ENCODE measurements around the gene BABAM2. TPM values are rescaled to one million over a fixed set of nuclear protein-coding genes. Genes with fewer than 3 reads are reported as not detected.

BABAM2 gene
- total and polyA plus RNA-seq, 9 of the 15 experiments (the other 6 are each of a cell fraction or from before 2014, with no cell fraction given), result 10.9 to 37.4 (median 25.6) TPM

GRCh38 chr2:27952070-27952469, 61.5 kb downstream of the BABAM2 start:
- no peaks in the 10 kb centered on the region; a peak in 1 of 5 replicates for H3K4me1 ChIP-seq (replicated peaks in 1 of 2; ENCODE audit: control insufficient read depth in 2 of 2, insufficient read depth in 2 of 2, low read length in 2 of 2)
- H3K4me2 ChIP-seq (ENCODE audit: insufficient read depth, low read length), result no peak overlapping the region
- 28% methylated on average over 1 of the region's 1 CpG for WGBS (ENCODE audit: insufficient coverage, low coverage, missing lambda C conversion rate)
- DNase-seq (ENCODE audit: extremely low read depth in 1 of 4, low spot score in 3 of 4) (no peak), ATAC-seq (no peak), FAIRE-seq (no peak)
- no peaks in the 10 kb centered on the region for H3K27me3 ChIP-seq (ENCODE audit: control insufficient read depth in 2 of 2, insufficient read depth in 2 of 2, low read length in 2 of 2)
- no peak overlapping the region for H3K9ac ChIP-seq (ENCODE audit: insufficient read depth in 1 of 2, low read depth in 2 of 2, low read length in 2 of 2)
- no peak overlapping the region for H3K27ac ChIP-seq (ENCODE audit: extremely low read depth, low read depth, low read length)
- H3K4me3 ChIP-seq, result no peak overlapping the region
- H3K36me3 ChIP-seq (ENCODE audit: control insufficient read depth, insufficient read depth, low read length), result no peaks in the 10 kb centered on the region
- no peak overlapping the region for H2AFZ ChIP-seq (ENCODE audit: low read depth, low read length)
- H3K79me2 ChIP-seq (ENCODE audit: control insufficient read depth, insufficient read depth, low read length), result no peaks in the 10 kb centered on the region
- peak; percentile 96 for TF ChIP-seq ZNF507 (tag; conservative IDR thresholded peaks at IDR 0.05)
- no peak for TF ChIP-seq GABPB1 (CRISPR knock-in tag; IDR thresholded peaks at IDR 0.05)
- ChIA-PET POLR2A (no interaction called here), CTCF (ENCODE audit: low intra/inter-chr PET ratio) (no interaction called here)
- in situ Hi-C loops (cut with MboI), result no loop called here
- no peaks in the 10 kb centered on the region for H3K9me3 ChIP-seq (replicated peaks; ENCODE audit: control insufficient read depth, insufficient read depth, low read depth, low read length)
- no TSS peak for BruUV-seq (replicated peaks)
- intact Hi-C loops (cut with micrococcal nuclease), result no loop called here
- no peaks in the 10 kb centered on the region for H4K20me1 ChIP-seq (replicated peaks; ENCODE audit: control insufficient read depth, insufficient read depth, low read length)
- H3K9me1 ChIP-seq (ENCODE audit: control insufficient read depth, insufficient read depth, low read length), result no peaks in the 10 kb centered on the region

DNA sequence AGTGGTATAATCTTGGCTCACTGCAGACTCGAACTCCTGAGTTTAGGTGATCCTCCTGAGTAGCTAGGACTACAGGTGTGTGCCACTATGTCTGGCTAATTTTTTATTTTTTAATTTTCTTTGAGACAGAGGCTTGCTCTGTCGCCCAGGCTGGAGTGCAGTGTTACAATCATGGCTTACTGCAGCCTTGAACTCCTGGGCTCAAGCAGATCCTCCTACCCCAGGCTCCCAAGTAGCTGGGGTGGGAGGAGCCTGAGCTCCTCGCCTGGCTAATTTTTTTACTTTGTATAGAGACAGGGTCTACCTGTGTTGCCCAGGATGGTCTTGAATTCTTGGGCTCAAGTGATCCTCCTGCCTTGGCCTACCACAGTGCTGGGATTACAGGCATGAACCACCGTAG, 62.5 kb downstream of the BABAM2 start:
- BruUV-seq (replicated peaks), result no TSS peak
- no peak overlapping the region for H3K27ac ChIP-seq (ENCODE audit: extremely low read depth, low read depth, low read length)
- CTCF ChIA-PET (ENCODE audit: low intra/inter-chr PET ratio), result no interaction called here
- TF ChIP-seq HCFC1 (IDR thresholded peaks at IDR 0.05; ENCODE audit: low read depth, low read length) (no peak), NONO (IDR thresholded peaks at IDR 0.05; ENCODE audit: low read depth in 2 of 2, low read length in 1 of 2) (no peak), GATA2 (CRISPR knock-in tag; IDR thresholded peaks at IDR 0.05) (no peak), ZZZ3 (IDR thresholded peaks at IDR 0.05) (no peak), CBFA2T3 (IDR thresholded peaks at IDR 0.05) (no peak), SLC30A9 (CRISPR knock-in tag; IDR thresholded peaks at IDR 0.05) (no peak), THRB (CRISPR knock-in tag; conservative IDR thresholded peaks at IDR 0.05) (no peak), SETDB1 (IDR thresholded peaks at IDR 0.05; ENCODE audit: low read length) (no peak), XRCC4 (IDR thresholded peaks at IDR 0.05; ENCODE audit: extremely low read depth, insufficient read depth, insufficient read length) (no peak)
- TF ChIP-seq, protein P1, sequence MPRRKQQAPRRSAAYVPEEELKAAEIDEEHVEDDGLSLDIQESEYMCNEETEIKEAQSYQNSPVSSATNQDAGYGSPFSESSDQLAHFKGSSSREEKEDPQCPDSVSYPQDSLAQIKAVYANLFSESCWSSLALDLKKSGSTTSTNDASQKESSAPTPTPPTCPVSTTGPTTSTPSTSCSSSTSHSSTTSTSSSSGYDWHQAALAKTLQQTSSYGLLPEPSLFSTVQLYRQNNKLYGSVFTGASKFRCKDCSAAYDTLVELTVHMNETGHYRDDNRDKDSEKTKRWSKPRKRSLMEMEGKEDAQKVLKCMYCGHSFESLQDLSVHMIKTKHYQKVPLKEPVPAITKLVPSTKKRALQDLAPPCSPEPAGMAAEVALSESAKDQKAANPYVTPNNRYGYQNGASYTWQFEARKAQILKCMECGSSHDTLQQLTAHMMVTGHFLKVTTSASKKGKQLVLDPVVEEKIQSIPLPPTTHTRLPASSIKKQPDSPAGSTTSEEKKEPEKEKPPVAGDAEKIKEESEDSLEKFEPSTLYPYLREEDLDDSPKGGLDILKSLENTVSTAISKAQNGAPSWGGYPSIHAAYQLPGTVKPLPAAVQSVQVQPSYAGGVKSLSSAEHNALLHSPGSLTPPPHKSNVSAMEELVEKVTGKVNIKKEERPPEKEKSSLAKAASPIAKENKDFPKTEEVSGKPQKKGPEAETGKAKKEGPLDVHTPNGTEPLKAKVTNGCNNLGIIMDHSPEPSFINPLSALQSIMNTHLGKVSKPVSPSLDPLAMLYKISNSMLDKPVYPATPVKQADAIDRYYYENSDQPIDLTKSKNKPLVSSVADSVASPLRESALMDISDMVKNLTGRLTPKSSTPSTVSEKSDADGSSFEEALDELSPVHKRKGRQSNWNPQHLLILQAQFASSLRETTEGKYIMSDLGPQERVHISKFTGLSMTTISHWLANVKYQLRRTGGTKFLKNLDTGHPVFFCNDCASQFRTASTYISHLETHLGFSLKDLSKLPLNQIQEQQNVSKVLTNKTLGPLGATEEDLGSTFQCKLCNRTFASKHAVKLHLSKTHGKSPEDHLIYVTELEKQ (CRISPR knock-in tag; IDR thresholded peaks at IDR 0.05), result no peak

More for the DNA sequence above, 62.5 kb downstream of the BABAM2 start:
- in situ Hi-C loops (cut with MboI), result no loop called here
- no peaks in the 10 kb centered on the region for H3K79me2 ChIP-seq (ENCODE audit: control insufficient read depth, insufficient read depth, low read length)
- no peaks in the 10 kb centered on the region for H3K9me1 ChIP-seq (ENCODE audit: control insufficient read depth, insufficient read depth, low read length)
- no peak overlapping the region for H3K9ac ChIP-seq (ENCODE audit: insufficient read depth in 1 of 2, low read depth in 2 of 2, low read length in 2 of 2)
- H3K36me3 ChIP-seq (ENCODE audit: control insufficient read depth, insufficient read depth, low read length), result no peaks in the 10 kb centered on the region
- H2AFZ ChIP-seq (ENCODE audit: low read depth, low read length), result no peak overlapping the region
- no peaks in the 10 kb centered on the region for H3K9me3 ChIP-seq (replicated peaks; ENCODE audit: control insufficient read depth, insufficient read depth, low read depth, low read length)
- WGBS (ENCODE audit: insufficient coverage, low coverage, missing lambda C conversion rate), result 35% methylated on average over 4 of the region's 4 CpGs
- DNase-seq (ENCODE audit: extremely low read depth in 1 of 4, low spot score in 3 of 4), result no peak
- H3K27me3 ChIP-seq (ENCODE audit: control insufficient read depth in 2 of 2, insufficient read depth in 2 of 2, low read length in 2 of 2), result no peaks in the 10 kb centered on the region
- POLR2A ChIA-PET, result interaction anchor here (0.6 to 1.0 kb wide), 2 partner anchors 8 to 233 kb away, joined by 3 to 4 read pairs; no protein-coding TSS in a partner anchor
- no peak overlapping the region for H3K4me3 ChIP-seq
- intact Hi-C loops (cut with micrococcal nuclease), result no loop called here
- no peak for ATAC-seq
- FAIRE-seq, result no peak
- no peaks in the 10 kb centered on the region; a peak in 1 of 5 replicates for H3K4me1 ChIP-seq (replicated peaks in 1 of 2; ENCODE audit: control insufficient read depth in 2 of 2, insufficient read depth in 2 of 2, low read length in 2 of 2)
- no peaks in the 10 kb centered on the region for H4K20me1 ChIP-seq (replicated peaks; ENCODE audit: control insufficient read depth, insufficient read depth, low read length)
- H3K4me2 ChIP-seq (ENCODE audit: insufficient read depth, low read length), result no peak overlapping the region
